Measurements from ENCODE around the gene MTMR2. TPM values are rescaled to one million over a fixed set of nuclear protein-coding genes. Genes with fewer than 3 reads are reported as not detected.
A peak's percentile ranks its signal among the peaks of the same experiment; 100 is the strongest.

Gene MTMR2
- total RNA-seq, 1 experiment from 2014 or later, result 59.0 TPM

DNA sequence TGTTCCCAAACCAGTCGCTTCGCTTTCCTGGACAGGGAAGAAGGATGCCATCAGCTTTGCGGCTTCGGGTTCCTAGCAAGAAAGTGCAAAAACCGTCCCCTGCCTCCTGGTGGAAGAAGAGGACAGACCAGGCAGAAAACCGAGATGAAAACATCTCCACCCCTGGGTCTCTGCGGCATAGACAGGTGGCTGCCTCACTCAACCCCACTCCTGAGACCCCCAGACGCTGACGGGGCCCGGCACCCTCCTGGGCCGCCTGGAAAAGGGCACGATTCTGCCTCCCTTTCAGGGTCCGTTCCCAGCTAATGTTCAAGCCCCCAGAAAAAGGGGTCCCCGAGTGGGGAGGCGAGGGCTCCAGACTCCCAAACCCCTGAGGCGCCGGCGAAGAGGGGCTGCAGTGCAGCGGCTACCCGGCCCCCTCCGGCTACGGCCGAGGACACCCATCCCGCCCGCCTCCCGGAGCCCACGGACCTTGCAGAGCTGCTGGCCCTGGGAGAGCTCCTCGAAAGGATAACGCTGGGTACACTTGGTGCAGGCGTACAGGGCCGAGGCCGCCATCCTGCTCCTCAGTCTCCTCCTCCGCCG, 134.9 kb downstream of the MTMR2 start:
- Histone ChIP-seq H3K9me3 (ENCODE audit: control insufficient read depth, low read depth, low read length) (no peaks in the 10 kb centered on the region), H3K27ac (ENCODE audit: insufficient read length, low read depth, low read length) (peak overlapping the region; percentile 95), H4K91ac (ENCODE audit: insufficient read length, low read depth, low read length) (peak overlapping the region; percentile 11), H2AK5ac (ENCODE audit: insufficient read length, low read length) (no peak overlapping the region), H3K79me2 (ENCODE audit: insufficient read depth, low read length) (peaks cover 18% of the 10 kb centered on the region; the same call in 1 of the 2 replicates), H3K9ac (ENCODE audit: extremely low read depth, insufficient read length, low read length) (peak overlapping the region; percentile 88), H3K27me3 (ENCODE audit: insufficient read depth, low read length) (no peaks in the 10 kb centered on the region), H2BK20ac (ENCODE audit: low read depth, low read length, poor library complexity, severe bottlenecking) (no peak overlapping the region), H3K23me2 (ENCODE audit: insufficient read length, low read depth, low read length, poor library complexity, severe bottlenecking) (peaks cover 8% of the 10 kb centered on the region), H2BK120ac (ENCODE audit: low read depth, low read length, poor library complexity, severe bottlenecking) (no peak overlapping the region), H3K79me1 (ENCODE audit: insufficient read depth, low read depth, low read length, poor library complexity, severe bottlenecking) (no peaks in the 10 kb centered on the region), H3K56ac (ENCODE audit: insufficient read length, low read depth, low read length) (no peak overlapping the region), H2BK15ac (ENCODE audit: low read depth, low read length) (no peak overlapping the region), H4K8ac (replicated peaks; ENCODE audit: insufficient read length, low read depth, low read length) (no peak overlapping the region), H2BK12ac (ENCODE audit: insufficient read length, low read depth, low read length) (no peak overlapping the region), H3K4me1 (ENCODE audit: insufficient read depth, low read length) (no peaks in the 10 kb centered on the region), H3K4ac (ENCODE audit: low read depth, low read length) (no peak overlapping the region), H3K4me2 (ENCODE audit: insufficient read depth, insufficient read length, low read length) (peak overlapping the region; percentile 81), H2BK5ac (ENCODE audit: insufficient read length, low read length) (no peak overlapping the region), H3K23ac (ENCODE audit: insufficient read length, low read depth, low read length) (no peak overlapping the region), H3K18ac (ENCODE audit: insufficient read length, low read depth, low read length) (peak overlapping the region; percentile 93), H3K14ac (ENCODE audit: insufficient read depth, low read length) (peak overlapping the region; percentile 94), H3T11ph (ENCODE audit: low read length) (no peak overlapping the region), H4K5ac (ENCODE audit: insufficient read length, low read depth, low read length) (no peak overlapping the region), H4K20me1 (ENCODE audit: control insufficient read depth, insufficient read depth, insufficient read length) (no peaks in the 10 kb centered on the region), H2AFZ (ENCODE audit: low read length) (no peak overlapping the region)
- H3K36me3 Mint-ChIP-seq (ENCODE audit: insufficient read depth in 1 of 3, low read depth in 3 of 3), result peaks cover 17 to 47% (median 33%) of the 10 kb centered on the region in 3 experiments; a peak in 6 of 7 replicates
- no peaks in the 10 kb centered on the region for H3K9me3 Mint-ChIP-seq
- H3K4me3 Mint-ChIP-seq, result peak overlapping the region; percentile 95 to 98
- TF ChIP-seq, protein P1, sequence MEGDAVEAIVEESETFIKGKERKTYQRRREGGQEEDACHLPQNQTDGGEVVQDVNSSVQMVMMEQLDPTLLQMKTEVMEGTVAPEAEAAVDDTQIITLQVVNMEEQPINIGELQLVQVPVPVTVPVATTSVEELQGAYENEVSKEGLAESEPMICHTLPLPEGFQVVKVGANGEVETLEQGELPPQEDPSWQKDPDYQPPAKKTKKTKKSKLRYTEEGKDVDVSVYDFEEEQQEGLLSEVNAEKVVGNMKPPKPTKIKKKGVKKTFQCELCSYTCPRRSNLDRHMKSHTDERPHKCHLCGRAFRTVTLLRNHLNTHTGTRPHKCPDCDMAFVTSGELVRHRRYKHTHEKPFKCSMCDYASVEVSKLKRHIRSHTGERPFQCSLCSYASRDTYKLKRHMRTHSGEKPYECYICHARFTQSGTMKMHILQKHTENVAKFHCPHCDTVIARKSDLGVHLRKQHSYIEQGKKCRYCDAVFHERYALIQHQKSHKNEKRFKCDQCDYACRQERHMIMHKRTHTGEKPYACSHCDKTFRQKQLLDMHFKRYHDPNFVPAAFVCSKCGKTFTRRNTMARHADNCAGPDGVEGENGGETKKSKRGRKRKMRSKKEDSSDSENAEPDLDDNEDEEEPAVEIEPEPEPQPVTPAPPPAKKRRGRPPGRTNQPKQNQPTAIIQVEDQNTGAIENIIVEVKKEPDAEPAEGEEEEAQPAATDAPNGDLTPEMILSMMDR (conservative IDR thresholded peaks at IDR 0.05), result peak; percentile 57
- H3K27ac Mint-ChIP-seq, result peak overlapping the region; percentile 86 to 92 (median 90); a peak in 5 of 7 replicates
- no CpG with 5 or more reads among the region's 34 CpGs for WGBS (ENCODE audit: extremely low coverage, insufficient read length, low lambda C conversion rate)
- DNase-seq, result peak; percentile 57
- H3K4me1 Mint-ChIP-seq, result peaks cover 26 to 31% of the 10 kb centered on the region in 2 experiments
- H3K27me3 Mint-ChIP-seq (ENCODE audit: low read depth), result no peaks in the 10 kb centered on the region

Other genes with a start within 250 kb of the MTMR2 start
- gene FAM76B, start 134.3 kb downstream of the MTMR2 start, total RNA-seq (2021), result 31.5 and 34.1 TPM in 2 replicates
- gene CEP57, start 133.6 kb downstream of the MTMR2 start, total RNA-seq (2021), result 55.8 and 58.0 TPM in 2 replicates

All from H9 (cell line).